Gastrocnemius medialis (tissue), 4 donors: ENCODE measurements around the gene ANKMY1.

Experiments
- CTCF ChIP-seq, 5 experiments: fragments of 450-650 bp in 3 of 5; fragments of 200-600 bp in 2 of 5; sonication (generic) in 2 of 5; IDR thresholded peaks in 4 of 5; conservative IDR thresholded peaks in 1 of 5; 1 replicate in 4 of 5; 2 replicates in 1 of 5; pipeline ENCODE4 v1.5.1; 2016 to 2019; ENCODE audit warnings: antibody characterized with exemption in 5 of 5, mild to moderate bottlenecking in 3 of 5, moderate library complexity in 3 of 5
- POLR2A ChIP-seq, 2 donors: fragments of 450-650 bp; IDR thresholded peaks; one replicate each; pipeline ENCODE4 v1.6.1; 2017; ENCODE audit warnings: antibody characterized with exemption in 2 of 2, mild to moderate bottlenecking in 2 of 2, moderate library complexity in 2 of 2

GRCh38 chr2:240573516-240574385, 16.0 kb upstream of the ANKMY1 start:
- TF ChIP-seq CTCF (IDR thresholded peaks at IDR 0.05 in 4 of 5, conservative IDR thresholded peaks at IDR 0.05 in 1 of 5) = no peak
- no peak for TF ChIP-seq POLR2A (IDR thresholded peaks at IDR 0.05)
